Measurements from ENCODE around the gene SH2D3C.

The SH2D3C gene

GRCh38 chr9:127806871-127807270 lies 28.4 kb upstream of the SH2D3C start:
- DNase-seq (ENCODE audit: low read depth in 2 of 2) = no peak
- no peak overlapping the region for H3K4me3 ChIP-seq (replicated peaks in 1 of 2; ENCODE audit: low read depth in 2 of 2, low read length in 2 of 2)
- TF ChIP-seq CTCF (IDR thresholded peaks at IDR 0.05; ENCODE audit: low read depth, low read length) = no peak

- peak; percentile 48 for TF ChIP-seq CTCF (IDR thresholded peaks at IDR 0.05; ENCODE audit: low read depth, low read length)
- no peak overlapping the region for H3K4me3 ChIP-seq (replicated peaks in 1 of 2; ENCODE audit: low read depth in 2 of 2, low read length in 2 of 2)
- peak in 1 of 2 donors; percentile 47 for DNase-seq (ENCODE audit: low read depth in 2 of 2)
Observed at GRCh38 chr9:127805620-127806019, 27.2 kb upstream of the SH2D3C start.

GRCh38 chr9:127803507-127804352 lies 25.3 kb upstream of the SH2D3C start:
- DNase-seq (ENCODE audit: low read depth in 2 of 2) = peak; percentile 64
- no peak for TF ChIP-seq CTCF (IDR thresholded peaks at IDR 0.05; ENCODE audit: low read depth, low read length)
- H3K4me3 ChIP-seq (replicated peaks in 1 of 2; ENCODE audit: low read depth in 2 of 2, low read length in 2 of 2) = peak overlapping the region; percentile 74 to 77

- TF ChIP-seq CTCF (IDR thresholded peaks at IDR 0.05; ENCODE audit: low read depth, low read length) = no peak
- peak within 1 kb of the TSS; percentile 74 to 77 for H3K4me3 ChIP-seq (replicated peaks in 1 of 2; ENCODE audit: low read depth in 2 of 2, low read length in 2 of 2)
Observed at GRCh38 chr9:127802576-127803443, 24.3 kb upstream of the SH2D3C start, which contains the start of gene FPGS. FPGS (plus strand) TSS chr9:127802882; CDS start chr9:127802925, 43 bp downstream.

GRCh38 chr9:127801955-127802575 lies 23.6 kb upstream of the SH2D3C start:
- peak overlapping the region in 1 of 2 donors; percentile 77 for H3K4me3 ChIP-seq (replicated peaks in 1 of 2; ENCODE audit: low read depth in 2 of 2, low read length in 2 of 2)
- no peak for TF ChIP-seq CTCF (IDR thresholded peaks at IDR 0.05; ENCODE audit: low read depth, low read length)
- DNase-seq (ENCODE audit: low read depth in 2 of 2) = peak in 1 of 2 donors; percentile 81

More at GRCh38 chr9:127802576-127803443, 24.3 kb upstream of the SH2D3C start, which contains the start of gene FPGS:
- DNase-seq (ENCODE audit: low read depth in 2 of 2) = peak; percentile 82 to 94

GRCh38 chr9:127796852-127797370 lies 18.4 kb upstream of the SH2D3C start:
- TF ChIP-seq CTCF (IDR thresholded peaks at IDR 0.05; ENCODE audit: low read depth, low read length) = no peak
- no peak for DNase-seq (ENCODE audit: low read depth in 2 of 2)
- no peak overlapping the region for H3K4me3 ChIP-seq (replicated peaks in 1 of 2; ENCODE audit: low read depth in 2 of 2, low read length in 2 of 2)

All from cardiac fibroblast (primary cell).